ENCODE data around the gene SLC25A47.

SLC25A47 gene

GRCh38 chr14:100375266-100375962 is 52.3 kb downstream of the SLC25A47 start:
- no peak for TF ChIP-seq CTCF (IDR thresholded peaks at IDR 0.05; ENCODE audit: insufficient read depth, low read depth, low read length, missing control alignments)
- H3K4me3 ChIP-seq (ENCODE audit: low read depth, low read length) = peak overlapping the region; percentile 93
- peak; percentile 92 for DNase-seq (ENCODE audit: low read depth)

GRCh38 chr14:100375963-100376735 is 53.0 kb downstream of the SLC25A47 start, which contains the start of gene WDR25:
Gene WDR25 (plus strand): TSS chr14:100376485.
- DNase-seq (ENCODE audit: low read depth) = peak; percentile 97
- peak within 1 kb of the TSS; percentile 93 for H3K4me3 ChIP-seq (ENCODE audit: low read depth, low read length)
- no peak for TF ChIP-seq CTCF (IDR thresholded peaks at IDR 0.05; ENCODE audit: insufficient read depth, low read depth, low read length, missing control alignments)

- TF ChIP-seq CTCF (IDR thresholded peaks at IDR 0.05; ENCODE audit: insufficient read depth, low read depth, low read length, missing control alignments) = no peak
- DNase-seq (ENCODE audit: low read depth) = no peak
- peak overlapping the region; percentile 93 for H3K4me3 ChIP-seq (ENCODE audit: low read depth, low read length)
Observed at GRCh38 chr14:100376751-100377171, 53.6 kb downstream of the SLC25A47 start.

All from GM12865 (cell line).